VCaP (cell line): ENCODE data around the gene YPEL4.
A peak's percentile ranks its signal among the peaks of the same experiment; 100 is the strongest.

Source experiments
- H3K27ac ChIP-seq: fragments of 450-650 bp; 2 replicates; pipeline ENCODE4 v1.5.1; 2017
- TF ChIP-seq, protein P1 (sequence below): fragments of 450-650 bp; conservative IDR thresholded peaks from 2 replicates; pipeline ENCODE4 v1.5.1; 2017; ENCODE audit warnings: mild to moderate bottlenecking, moderate library complexity

Gene YPEL4

DNA sequence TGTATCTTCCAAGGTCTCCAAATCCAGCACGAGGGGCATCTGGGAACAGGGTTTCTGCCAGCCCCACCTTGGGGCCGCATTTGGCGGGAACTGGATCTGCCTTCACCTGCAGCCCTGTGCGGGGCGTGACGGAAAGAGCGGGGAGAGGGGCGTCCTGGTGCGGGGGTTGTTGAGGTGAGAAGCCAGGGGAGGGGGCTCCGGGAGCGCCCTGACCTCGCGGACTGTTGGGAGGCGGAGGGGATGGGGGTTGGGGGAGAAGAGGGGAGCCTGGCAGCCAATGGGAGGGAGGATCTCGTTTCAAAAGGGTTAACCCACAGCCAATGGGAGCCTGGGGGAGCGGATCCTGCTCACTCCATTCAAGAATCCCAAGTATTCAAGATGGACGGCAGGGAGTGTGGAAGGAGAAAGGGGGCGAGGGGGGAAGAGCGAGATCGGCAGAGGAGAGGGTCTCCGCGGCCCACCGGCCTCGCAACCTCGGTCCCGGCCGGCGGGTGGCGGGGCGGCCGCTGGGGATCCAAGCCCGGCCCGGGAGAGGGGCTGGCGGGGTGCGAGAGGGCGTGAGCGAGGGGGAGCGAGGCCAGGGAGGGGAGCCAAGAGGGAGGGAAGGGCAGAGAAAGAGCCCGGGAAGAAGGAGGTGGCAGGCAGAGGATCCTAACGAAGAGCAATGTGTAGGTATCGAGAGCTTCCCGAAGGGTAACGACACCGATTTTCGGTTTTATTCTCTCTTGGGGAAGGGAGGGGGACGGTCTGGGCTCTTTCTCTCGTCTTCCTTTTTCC, 11.5 kb downstream of the YPEL4 start:
- peak overlapping the region; percentile 55; the same call in 1 of the 2 replicates for H3K27ac ChIP-seq
- TF ChIP-seq, protein P1, sequence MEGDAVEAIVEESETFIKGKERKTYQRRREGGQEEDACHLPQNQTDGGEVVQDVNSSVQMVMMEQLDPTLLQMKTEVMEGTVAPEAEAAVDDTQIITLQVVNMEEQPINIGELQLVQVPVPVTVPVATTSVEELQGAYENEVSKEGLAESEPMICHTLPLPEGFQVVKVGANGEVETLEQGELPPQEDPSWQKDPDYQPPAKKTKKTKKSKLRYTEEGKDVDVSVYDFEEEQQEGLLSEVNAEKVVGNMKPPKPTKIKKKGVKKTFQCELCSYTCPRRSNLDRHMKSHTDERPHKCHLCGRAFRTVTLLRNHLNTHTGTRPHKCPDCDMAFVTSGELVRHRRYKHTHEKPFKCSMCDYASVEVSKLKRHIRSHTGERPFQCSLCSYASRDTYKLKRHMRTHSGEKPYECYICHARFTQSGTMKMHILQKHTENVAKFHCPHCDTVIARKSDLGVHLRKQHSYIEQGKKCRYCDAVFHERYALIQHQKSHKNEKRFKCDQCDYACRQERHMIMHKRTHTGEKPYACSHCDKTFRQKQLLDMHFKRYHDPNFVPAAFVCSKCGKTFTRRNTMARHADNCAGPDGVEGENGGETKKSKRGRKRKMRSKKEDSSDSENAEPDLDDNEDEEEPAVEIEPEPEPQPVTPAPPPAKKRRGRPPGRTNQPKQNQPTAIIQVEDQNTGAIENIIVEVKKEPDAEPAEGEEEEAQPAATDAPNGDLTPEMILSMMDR: no peak

DNA sequence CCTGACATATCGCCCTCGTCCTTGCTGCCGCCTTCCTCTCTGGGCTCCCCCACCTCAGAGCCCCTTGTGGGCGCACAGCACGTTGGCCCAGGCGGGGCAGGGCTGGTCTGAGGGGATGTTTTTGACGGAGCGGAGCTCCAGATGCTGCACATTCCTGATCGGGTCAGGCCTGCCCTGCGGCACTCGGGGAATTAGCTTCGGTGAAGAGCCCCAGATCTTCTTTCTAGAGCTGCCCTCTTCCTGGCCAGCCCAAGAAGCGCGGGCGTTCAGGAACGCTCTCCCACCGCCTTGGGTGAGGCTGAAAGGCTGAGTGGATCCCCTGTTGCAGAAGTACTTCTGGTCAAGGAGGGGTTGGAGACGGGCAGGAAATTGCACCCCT, 12.1 kb downstream of the YPEL4 start:
- TF ChIP-seq, protein P1: no peak
- no peak overlapping the region; the same call in 1 of the 2 replicates for H3K27ac ChIP-seq

DNA sequence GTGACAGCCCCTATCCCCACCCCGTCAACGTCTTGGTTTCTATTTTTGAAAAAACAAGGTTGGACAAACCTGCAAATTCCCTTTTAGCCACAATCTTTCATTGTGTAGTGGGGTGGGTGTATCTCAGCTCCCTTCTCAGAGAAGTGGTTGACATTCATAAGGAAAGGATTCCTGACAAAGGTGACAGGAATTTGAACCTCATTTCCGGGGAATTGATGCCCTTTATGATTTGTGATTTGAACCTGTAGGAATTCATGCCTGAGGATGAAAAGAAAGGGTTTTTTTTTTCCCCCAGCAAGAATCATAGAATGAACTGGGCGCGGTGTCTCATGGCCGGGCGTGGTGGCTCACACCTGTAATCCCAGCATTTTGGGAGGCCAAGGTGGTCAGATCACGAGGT, 14.5 kb downstream of the YPEL4 start:
- TF ChIP-seq, protein P1: no peak
- H3K27ac ChIP-seq: no peak overlapping the region

DNA sequence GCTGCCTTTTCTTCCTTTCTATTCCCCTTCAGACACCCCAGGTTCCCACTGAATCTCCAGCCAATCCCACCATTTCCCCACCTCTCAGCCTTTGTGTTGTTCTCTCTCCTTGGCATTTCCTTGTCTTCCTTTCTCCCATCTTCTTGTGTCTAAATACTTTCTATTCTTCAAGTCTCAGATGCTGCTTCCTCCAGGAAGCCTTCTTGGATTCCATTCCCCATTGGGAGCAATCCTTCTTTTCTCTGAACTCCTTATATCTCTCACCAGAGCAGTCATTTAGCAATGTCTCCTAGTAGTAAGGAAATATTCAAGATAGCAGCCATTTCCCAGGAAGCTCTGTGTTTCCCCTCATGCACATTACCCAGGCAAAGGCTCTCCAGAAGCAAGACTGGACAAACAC, 15.4 kb downstream of the YPEL4 start:
- TF ChIP-seq, protein P1: no peak
- H3K27ac ChIP-seq: no peak overlapping the region

DNA sequence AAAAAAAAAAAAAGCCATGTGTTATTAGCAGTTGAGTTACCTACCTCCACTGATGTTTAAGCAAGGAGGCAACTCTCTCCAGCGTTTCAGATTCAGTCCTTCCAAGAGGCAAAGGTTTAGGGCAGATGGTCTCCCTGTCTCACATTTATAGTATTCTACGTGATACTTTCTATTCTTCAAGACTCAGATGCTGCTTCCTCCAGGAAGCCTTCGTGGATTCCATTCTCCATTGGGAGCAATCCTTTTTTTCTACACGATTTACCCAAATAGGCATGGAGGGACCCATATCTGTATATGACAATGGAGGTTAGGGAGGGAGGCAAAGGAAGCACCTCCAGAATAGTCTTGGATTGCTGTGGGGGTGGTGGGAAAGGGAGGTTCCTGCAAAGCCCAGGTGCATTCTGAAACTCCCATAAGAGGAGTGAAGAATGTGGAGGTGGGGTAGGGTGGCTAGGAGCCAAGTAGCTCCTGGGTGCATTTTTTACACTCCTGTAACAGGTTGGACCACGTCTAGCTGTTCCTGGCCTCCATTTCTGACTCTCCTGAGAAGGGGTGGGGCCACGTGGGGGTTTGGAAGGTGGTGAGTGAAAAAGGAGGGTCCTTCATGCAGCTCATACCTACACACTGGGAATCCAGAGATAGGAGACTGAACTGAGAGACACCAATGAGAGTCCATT, 16.2 kb downstream of the YPEL4 start:
- H3K27ac ChIP-seq: no peak overlapping the region
- TF ChIP-seq, protein P1: no peak

DNA sequence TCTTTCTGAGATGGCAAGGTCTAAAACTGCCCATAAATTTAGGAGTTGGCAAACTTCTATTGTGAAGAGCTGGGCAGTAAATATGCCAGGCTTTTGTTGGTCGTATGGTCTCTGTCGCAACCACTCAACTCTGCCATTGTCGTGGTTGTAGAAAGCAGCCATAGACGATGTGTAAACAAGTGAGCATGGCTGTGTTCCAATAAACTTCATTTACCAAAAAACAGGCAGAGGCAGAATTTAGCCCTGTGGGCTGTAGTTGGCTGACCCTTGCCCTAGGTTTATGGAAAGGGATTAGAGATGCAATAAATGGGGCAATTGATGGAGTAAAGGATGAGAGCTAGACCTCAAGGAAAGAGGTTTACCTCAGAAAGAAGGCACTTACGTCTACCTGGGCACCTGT, 17.6 kb downstream of the YPEL4 start:
- no peak overlapping the region for H3K27ac ChIP-seq
- TF ChIP-seq, protein P1: no peak

DNA sequence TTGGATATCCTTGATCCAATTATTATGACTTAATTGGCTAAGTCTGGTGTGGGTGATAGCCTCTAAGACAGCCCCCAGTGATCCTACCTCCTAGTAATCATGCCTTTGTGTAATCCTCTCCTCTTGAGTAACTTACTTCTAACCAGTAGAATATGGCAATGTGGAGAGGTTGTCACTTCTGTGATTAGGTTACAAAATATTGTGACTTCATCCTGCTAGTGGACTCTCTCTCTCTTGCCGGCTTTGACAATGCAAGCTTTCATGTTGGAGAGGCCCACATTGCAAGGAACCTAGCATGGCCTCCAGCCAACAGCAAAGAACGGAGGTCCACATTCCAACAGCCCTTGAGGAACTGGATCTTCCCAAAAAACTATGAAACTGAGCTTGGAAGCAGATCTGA, 19.5 kb downstream of the YPEL4 start:
- H3K27ac ChIP-seq: no peak overlapping the region
- TF ChIP-seq, protein P1: no peak
